Occipital lobe (tissue), 2 donors: Measurements from ENCODE around the gene LRCH4. TPM values are rescaled to one million over a fixed set of nuclear protein-coding genes. Genes with fewer than 3 reads are reported as not detected.

Source experiments
- small RNA-seq: library from RNA; depleted of rRNA; stranded (forward); fragments of <200 nt; gene quantifications from one replicate; pipeline ENCODE3, GENCODE V24; 2014
- total RNA-seq: library from RNA; depleted of rRNA; stranded (reverse); fragments of >200 nt; gene quantifications from one replicate; pipeline ENCODE4 v1.2.3, GENCODE V29; 2014

The LRCH4 gene
- total RNA-seq, 1 donor from 2014 or later = 6.4 TPM

Small RNAs within 50 kb of the gene (small RNA-seq; reads per million reads assigned to genes)
- gene RN7SL416P (not detected), gene SAP25 (not detected)

Other genes with a start within 250 kb of the LRCH4 start
- gene PILRB, start 228.0 kb downstream of the LRCH4 start, total RNA-seq = 9.5 TPM
- 1.1 TPM for gene PILRA, start 212.6 kb downstream of the LRCH4 start, total RNA-seq
- gene ZCWPW1, start 157.4 kb downstream of the LRCH4 start, total RNA-seq = 4.2 TPM
- 25.3 TPM for gene MEPCE, start 156.3 kb downstream of the LRCH4 start, total RNA-seq
- 5.1 TPM for gene PPP1R35, start 149.6 kb downstream of the LRCH4 start, total RNA-seq
- gene SPACDR, start 121.9 kb downstream of the LRCH4 start, total RNA-seq = not detected
- gene TSC22D4, start 106.9 kb downstream of the LRCH4 start, total RNA-seq = 9.7 TPM
- 47.9 TPM for gene NYAP1, start 102.2 kb downstream of the LRCH4 start, total RNA-seq
- gene AGFG2, start 46.9 kb downstream of the LRCH4 start, total RNA-seq = 2.0 TPM
- not detected for gene SAP25, start 12.2 kb downstream of the LRCH4 start, total RNA-seq
- gene FBXO24, start 199 bp upstream of the LRCH4 start, total RNA-seq = 0.16 TPM
- 4.2 TPM for gene PCOLCE, start 16.2 kb upstream of the LRCH4 start, total RNA-seq
- 12.2 TPM for gene MOSPD3, start 26.4 kb upstream of the LRCH4 start, total RNA-seq
- gene TFR2, start 55.4 kb upstream of the LRCH4 start, total RNA-seq = 5.3 TPM
- 109 TPM for gene ACTL6B, start 70.3 kb upstream of the LRCH4 start, total RNA-seq
- 57.7 TPM for gene GNB2, start 87.6 kb upstream of the LRCH4 start, total RNA-seq
- 15.4 TPM for gene GIGYF1, start 108.1 kb upstream of the LRCH4 start, total RNA-seq
- 41.5 TPM for gene POP7, start 120.0 kb upstream of the LRCH4 start, total RNA-seq
- gene EPO, start 134.3 kb upstream of the LRCH4 start, total RNA-seq = not detected
- not detected for gene ZAN, start 147.5 kb upstream of the LRCH4 start, total RNA-seq
- gene EPHB4, start 241.4 kb upstream of the LRCH4 start, total RNA-seq = 8.4 TPM